PC-9 (cell line): ENCODE measurements around the gene LRMDA.

ENCODE experiments used
- EZH2 ChIP-seq: fragments of 200-600 bp; sonication (generic); IDR thresholded peaks from 2 replicates; pipeline ENCODE4 v1.8.0; 2017; ENCODE audit warnings: antibody characterized with exemption, low read depth
- TF ChIP-seq, protein P1 (sequence below): fragments of 200-600 bp; sonication (generic); conservative IDR thresholded peaks from 2 replicates; pipeline ENCODE4 v1.6.1; 2017; ENCODE audit warnings: mixed run types, antibody characterized with exemption, mild to moderate bottlenecking, moderate library complexity

DNA sequence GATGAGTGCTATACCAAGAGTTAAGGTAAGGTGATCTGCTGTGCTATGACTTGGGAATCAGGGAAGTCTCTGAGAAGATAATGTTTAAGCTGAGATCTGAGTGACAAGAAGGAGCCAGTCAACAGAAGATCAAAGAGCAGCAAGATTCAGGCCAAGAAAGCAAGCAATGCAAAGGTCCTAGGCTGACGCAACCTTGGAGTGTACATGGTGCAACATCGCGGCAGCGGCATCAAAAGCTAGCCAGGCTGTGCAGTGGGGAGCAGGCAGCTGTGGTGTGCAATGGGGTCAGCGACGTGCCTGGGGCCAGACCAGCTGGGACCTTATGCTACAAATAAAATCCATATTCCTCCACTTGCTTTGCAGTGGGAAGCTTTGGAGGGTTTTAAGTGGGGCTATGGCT lies 324.1 kb downstream of the LRMDA start:
- TF ChIP-seq, protein P1, sequence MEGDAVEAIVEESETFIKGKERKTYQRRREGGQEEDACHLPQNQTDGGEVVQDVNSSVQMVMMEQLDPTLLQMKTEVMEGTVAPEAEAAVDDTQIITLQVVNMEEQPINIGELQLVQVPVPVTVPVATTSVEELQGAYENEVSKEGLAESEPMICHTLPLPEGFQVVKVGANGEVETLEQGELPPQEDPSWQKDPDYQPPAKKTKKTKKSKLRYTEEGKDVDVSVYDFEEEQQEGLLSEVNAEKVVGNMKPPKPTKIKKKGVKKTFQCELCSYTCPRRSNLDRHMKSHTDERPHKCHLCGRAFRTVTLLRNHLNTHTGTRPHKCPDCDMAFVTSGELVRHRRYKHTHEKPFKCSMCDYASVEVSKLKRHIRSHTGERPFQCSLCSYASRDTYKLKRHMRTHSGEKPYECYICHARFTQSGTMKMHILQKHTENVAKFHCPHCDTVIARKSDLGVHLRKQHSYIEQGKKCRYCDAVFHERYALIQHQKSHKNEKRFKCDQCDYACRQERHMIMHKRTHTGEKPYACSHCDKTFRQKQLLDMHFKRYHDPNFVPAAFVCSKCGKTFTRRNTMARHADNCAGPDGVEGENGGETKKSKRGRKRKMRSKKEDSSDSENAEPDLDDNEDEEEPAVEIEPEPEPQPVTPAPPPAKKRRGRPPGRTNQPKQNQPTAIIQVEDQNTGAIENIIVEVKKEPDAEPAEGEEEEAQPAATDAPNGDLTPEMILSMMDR = no peak
- no peak for TF ChIP-seq EZH2
